Central memory CD4-positive, alpha-beta T cell (primary cell): ENCODE results near the gene IPO13.

Source experiments
- DNase-seq: peaks from one replicate; pipeline ENCODE4 v3.0.0; 2022

IPO13 gene

GRCh38 chr1:44015206-44015605 is 68.5 kb downstream of the IPO13 start:
- DNase-seq = no peak

DNA sequence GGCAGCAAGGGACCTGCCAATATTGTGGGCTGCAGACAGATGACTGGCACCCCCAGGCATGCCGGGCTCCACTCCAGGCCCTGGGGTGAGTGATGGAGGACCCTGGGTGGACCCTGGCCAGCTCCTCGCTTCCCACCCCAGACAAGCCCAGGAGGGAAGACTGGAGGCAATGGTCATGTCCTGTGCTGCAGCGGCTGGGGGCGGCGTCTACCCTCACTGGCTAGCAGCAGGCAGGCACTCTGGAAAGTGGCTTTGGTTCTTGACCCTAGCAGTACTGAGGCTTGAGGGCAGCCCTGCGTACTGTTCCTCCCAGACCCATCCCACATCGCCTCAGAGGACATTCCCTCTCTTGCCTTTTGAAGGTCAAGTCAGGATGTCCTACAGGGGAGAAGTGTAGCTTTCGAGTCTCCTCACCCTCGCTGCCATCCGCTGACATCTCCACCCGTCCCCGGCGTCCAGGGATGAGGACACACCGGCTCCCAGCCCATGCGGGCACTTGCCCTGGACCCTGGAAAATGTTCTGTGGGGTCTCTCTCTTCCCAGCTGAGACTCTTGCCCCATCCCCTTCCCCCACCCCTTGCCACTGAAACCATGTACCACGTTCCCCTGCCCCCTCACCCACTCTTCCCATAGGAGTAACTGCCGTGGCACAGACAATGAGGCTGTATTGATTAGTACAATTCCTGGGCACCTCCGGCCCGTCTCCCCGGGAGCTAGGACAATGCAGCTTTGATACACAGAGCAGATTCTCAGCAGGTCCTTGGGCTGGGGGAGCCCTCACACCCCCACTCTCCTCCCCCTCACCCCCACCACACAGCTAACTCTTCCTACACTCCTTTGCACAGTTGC is 69.5 kb downstream of the IPO13 start:
- no peak for DNase-seq

DNA sequence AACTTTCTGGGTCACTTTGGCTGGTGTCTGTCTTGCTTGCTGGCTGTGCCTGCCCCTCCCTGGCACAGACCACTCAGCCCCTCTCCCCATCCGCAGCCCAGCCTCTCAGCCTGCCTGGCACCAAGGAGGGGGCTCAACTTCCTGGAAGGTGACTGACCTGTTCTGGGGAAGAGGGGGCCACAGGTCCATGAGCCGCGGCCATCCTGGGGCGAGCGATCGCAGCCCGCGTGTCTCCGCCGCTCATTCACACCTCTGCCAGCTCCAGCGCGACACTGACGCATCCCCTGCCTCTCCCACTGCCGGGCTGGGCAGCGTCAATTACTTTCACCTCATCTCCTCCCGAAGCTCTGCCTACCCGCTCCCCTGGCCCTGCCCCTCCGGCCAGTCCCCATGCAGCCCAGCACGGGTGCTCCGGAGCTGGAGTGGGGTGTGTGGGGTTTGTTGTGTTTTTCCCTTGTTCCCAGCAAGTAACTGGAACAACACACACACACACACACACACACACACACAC is 70.2 kb downstream of the IPO13 start:
- DNase-seq = no peak
